ENCODE measurements around the gene GRK5.

Gene GRK5

DNA sequence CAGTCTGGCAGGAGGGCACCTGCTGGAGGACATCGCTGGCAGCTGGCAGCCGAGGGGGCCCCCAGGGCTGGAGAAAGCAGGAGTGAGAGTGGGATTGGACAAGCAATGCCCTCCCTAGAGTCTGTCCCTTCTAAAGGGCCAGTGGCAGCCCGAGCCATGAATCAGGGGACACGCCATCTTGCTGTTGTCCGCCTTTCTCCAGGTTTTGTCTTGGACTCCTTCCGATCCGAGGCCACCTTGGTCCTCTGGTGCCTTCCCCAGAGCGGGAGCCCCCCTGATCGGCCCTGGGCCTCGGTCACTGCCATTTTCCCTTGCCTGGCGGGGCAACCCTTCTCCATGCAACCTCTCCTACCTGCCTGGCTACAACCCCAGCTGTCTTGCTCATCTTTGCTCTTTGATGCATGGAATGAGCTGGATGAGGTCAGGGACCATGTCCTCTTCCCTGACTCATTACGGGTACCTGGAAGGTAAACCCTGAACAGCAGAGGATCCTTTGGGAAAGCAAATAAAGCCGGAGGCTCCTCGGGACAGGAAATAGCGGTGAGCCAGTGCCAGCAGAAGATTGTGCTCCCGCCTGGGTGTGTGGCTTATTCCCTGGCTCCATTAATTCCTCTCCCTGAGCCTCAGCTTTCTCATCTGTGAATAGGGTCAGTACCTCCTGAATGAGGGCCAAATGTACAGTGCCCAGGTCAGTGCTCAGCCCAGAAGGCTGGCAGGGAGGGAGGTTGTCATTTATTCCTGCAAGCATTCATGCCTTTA is 112.0 kb downstream of the GRK5 start:
- DNase-seq: no peak
- Histone ChIP-seq H3K27ac (no peak overlapping the region), H3K27me3 (replicated peaks) (no peaks in the 10 kb centered on the region), H3K4me3 (ENCODE audit: low read depth, low read length) (no peak overlapping the region), H3K36me3 (replicated peaks) (no peaks in the 10 kb centered on the region)
- in situ Hi-C loops (cut with HindIII; ENCODE audit: low pct_ligation_motif_present, low sequenced_read_pairs): no loop called here
- TF ChIP-seq, protein P1, sequence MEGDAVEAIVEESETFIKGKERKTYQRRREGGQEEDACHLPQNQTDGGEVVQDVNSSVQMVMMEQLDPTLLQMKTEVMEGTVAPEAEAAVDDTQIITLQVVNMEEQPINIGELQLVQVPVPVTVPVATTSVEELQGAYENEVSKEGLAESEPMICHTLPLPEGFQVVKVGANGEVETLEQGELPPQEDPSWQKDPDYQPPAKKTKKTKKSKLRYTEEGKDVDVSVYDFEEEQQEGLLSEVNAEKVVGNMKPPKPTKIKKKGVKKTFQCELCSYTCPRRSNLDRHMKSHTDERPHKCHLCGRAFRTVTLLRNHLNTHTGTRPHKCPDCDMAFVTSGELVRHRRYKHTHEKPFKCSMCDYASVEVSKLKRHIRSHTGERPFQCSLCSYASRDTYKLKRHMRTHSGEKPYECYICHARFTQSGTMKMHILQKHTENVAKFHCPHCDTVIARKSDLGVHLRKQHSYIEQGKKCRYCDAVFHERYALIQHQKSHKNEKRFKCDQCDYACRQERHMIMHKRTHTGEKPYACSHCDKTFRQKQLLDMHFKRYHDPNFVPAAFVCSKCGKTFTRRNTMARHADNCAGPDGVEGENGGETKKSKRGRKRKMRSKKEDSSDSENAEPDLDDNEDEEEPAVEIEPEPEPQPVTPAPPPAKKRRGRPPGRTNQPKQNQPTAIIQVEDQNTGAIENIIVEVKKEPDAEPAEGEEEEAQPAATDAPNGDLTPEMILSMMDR (IDR thresholded peaks at IDR 0.05; ENCODE audit: low read depth, low read length, missing control alignments): no peak

GRCh38 chr10:119319920-119320258 is 112.5 kb downstream of the GRK5 start:
- Histone ChIP-seq H3K4me3 (ENCODE audit: low read depth, low read length) (no peak overlapping the region), H3K36me3 (replicated peaks) (no peaks in the 10 kb centered on the region), H3K27me3 (replicated peaks) (no peaks in the 10 kb centered on the region), H3K27ac (no peak overlapping the region)
- in situ Hi-C loops (cut with HindIII; ENCODE audit: low pct_ligation_motif_present, low sequenced_read_pairs): no loop called here
- TF ChIP-seq, protein P1 (IDR thresholded peaks at IDR 0.05; ENCODE audit: low read depth, low read length, missing control alignments): no peak
- DNase-seq: no peak

- Histone ChIP-seq H3K36me3 (replicated peaks) (no peaks in the 10 kb centered on the region), H3K27me3 (replicated peaks) (no peaks in the 10 kb centered on the region), H3K27ac (no peak overlapping the region), H3K4me3 (ENCODE audit: low read depth, low read length) (no peak overlapping the region)
- in situ Hi-C loops (cut with HindIII; ENCODE audit: low pct_ligation_motif_present, low sequenced_read_pairs): no loop called here
- TF ChIP-seq, protein P1 (IDR thresholded peaks at IDR 0.05; ENCODE audit: low read depth, low read length, missing control alignments): no peak
- DNase-seq: no peak
These were observed 113.6 kb downstream of the GRK5 start for GRCh38 chr10:119320981-119321380.

- no peaks in the 10 kb centered on the region for H3K36me3 ChIP-seq (replicated peaks)
- H3K27ac ChIP-seq: no peak overlapping the region
- DNase-seq: no peak
- TF ChIP-seq, protein P1 (IDR thresholded peaks at IDR 0.05; ENCODE audit: low read depth, low read length, missing control alignments): no peak
- no peaks in the 10 kb centered on the region for H3K27me3 ChIP-seq (replicated peaks)
- in situ Hi-C loops (cut with HindIII; ENCODE audit: low pct_ligation_motif_present, low sequenced_read_pairs): no loop called here
- no peak overlapping the region for H3K4me3 ChIP-seq (ENCODE audit: low read depth, low read length)
These were observed 116.0 kb downstream of the GRK5 start for GRCh38 chr10:119323085-119324016.

- Histone ChIP-seq H3K27ac (no peak overlapping the region), H3K36me3 (replicated peaks) (no peaks in the 10 kb centered on the region), H3K4me3 (ENCODE audit: low read depth, low read length) (no peak overlapping the region), H3K27me3 (replicated peaks) (no peaks in the 10 kb centered on the region)
- TF ChIP-seq, protein P1 (IDR thresholded peaks at IDR 0.05; ENCODE audit: low read depth, low read length, missing control alignments): no peak
- no peak for DNase-seq
- in situ Hi-C loops (cut with HindIII; ENCODE audit: low pct_ligation_motif_present, low sequenced_read_pairs): no loop called here
These were observed 117.8 kb downstream of the GRK5 start for GRCh38 chr10:119325131-119325530.

Measured in brain microvascular endothelial cell (primary cell).